ENCODE results near the gene PTPN14. TPM values are rescaled to one million over a fixed set of nuclear protein-coding genes. Genes with fewer than 3 reads are reported as not detected.

Gene PTPN14
- total RNA-seq, 1 experiment from 2014 or later, result 37.5 TPM

GRCh38 chr1:214318956-214319736 lies 232.3 kb downstream of the PTPN14 start:
- Histone ChIP-seq H3K27ac (ENCODE audit: low read depth, low read length) (no peak overlapping the region), H3K27me3 (ENCODE audit: insufficient read depth, low read length) (no peaks in the 10 kb centered on the region)
- CTCF ChIA-PET, result interaction anchor here (0.8 to 2.3 kb wide), 3 partner anchors 9 to 105 kb away, joined by 3 to 8 read pairs (median 5); no protein-coding TSS in a partner anchor

More at GRCh38 chr1:214318956-214319736, 232.3 kb downstream of the PTPN14 start:
- no peak for ATAC-seq
- H3K9me3 ChIP-seq (ENCODE audit: control insufficient read depth in 1 of 2, insufficient read depth in 1 of 2, low read depth in 1 of 2, low read length in 2 of 2), result no peaks in the 10 kb centered on the region
- no peaks in the 10 kb centered on the region for H3K79me2 ChIP-seq (ENCODE audit: insufficient read depth, low read length)
- TF ChIP-seq FOSL1 (IDR thresholded peaks at IDR 0.05; ENCODE audit: low read depth) (no peak), ZFX (IDR thresholded peaks at IDR 0.05) (no peak), POLR2AphosphoS5 (IDR thresholded peaks at IDR 0.05; ENCODE audit: low read depth, low read length) (no peak), EZH2 (IDR thresholded peaks at IDR 0.05) (no peak), SIN3A (IDR thresholded peaks at IDR 0.05; ENCODE audit: low read depth) (no peak), YY1 (IDR thresholded peaks at IDR 0.05; ENCODE audit: extremely low read depth, insufficient replicate concordance, low read depth, low read length) (no peak), CBX3 (IDR thresholded peaks at IDR 0.05; ENCODE audit: low read depth) (no peak), REST (IDR thresholded peaks at IDR 0.05; ENCODE audit: low read depth) (no peak), RAD21 (IDR thresholded peaks at IDR 0.05; ENCODE audit: low read depth) (no peak), EGR1 (IDR thresholded peaks at IDR 0.05; ENCODE audit: low read depth) (no peak), CTCF (IDR thresholded peaks at IDR 0.05 in 2 of 3, conservative IDR thresholded peaks at IDR 0.05 in 1 of 3; ENCODE audit: borderline replicate concordance in 1 of 3, insufficient read depth in 1 of 3, low read depth in 2 of 3, low read length in 2 of 3) (no peak), POLR2A (IDR thresholded peaks at IDR 0.05; ENCODE audit: borderline replicate concordance, extremely low read depth, insufficient read depth, insufficient read length) (no peak), JUND (IDR thresholded peaks at IDR 0.05) (no peak), ELF1 (IDR thresholded peaks at IDR 0.05; ENCODE audit: borderline replicate concordance, low read depth) (no peak), CEBPB (IDR thresholded peaks at IDR 0.05; ENCODE audit: low read depth) (no peak)
- TF ChIP-seq, protein P1, sequence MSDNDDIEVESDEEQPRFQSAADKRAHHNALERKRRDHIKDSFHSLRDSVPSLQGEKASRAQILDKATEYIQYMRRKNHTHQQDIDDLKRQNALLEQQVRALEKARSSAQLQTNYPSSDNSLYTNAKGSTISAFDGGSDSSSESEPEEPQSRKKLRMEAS (IDR thresholded peaks at IDR 0.05), result no peak
- no peaks in the 10 kb centered on the region for H3K4me1 ChIP-seq (ENCODE audit: control insufficient read depth in 1 of 2, insufficient read depth in 2 of 2, low read length in 2 of 2)
- RAD21 ChIA-PET (ENCODE audit: low non-redundant PET in 1 of 2, low total read pairs in 2 of 2, uncharacterized antibody in 2 of 2, unreplicated experiment in 2 of 2), result no interaction called here
- no peaks in the 10 kb centered on the region for H3K9me2 ChIP-seq (ENCODE audit: insufficient read depth)
- no peaks in the 10 kb centered on the region for H4K20me1 ChIP-seq (ENCODE audit: insufficient read depth)
- no peak overlapping the region for H3K4me2 ChIP-seq (ENCODE audit: low read length)
- DNase-seq (ENCODE audit: low read depth, low spot score), result no peak
- H3K9ac ChIP-seq (ENCODE audit: low read length), result no peak overlapping the region
- no TSS peak for BruUV-seq (replicated peaks)
- H3K36me3 ChIP-seq (ENCODE audit: control insufficient read depth in 1 of 2, insufficient read depth in 2 of 2, low read length in 2 of 2), result no peaks in the 10 kb centered on the region
- H3K4me3 ChIP-seq (replicated peaks in 1 of 2; ENCODE audit: low read depth in 1 of 2, low read length in 2 of 2), result no peak overlapping the region
- no peak overlapping the region for H2AFZ ChIP-seq (ENCODE audit: low read depth, low read length, poor library complexity, severe bottlenecking)
- POLR2A ChIA-PET, result no interaction called here
- intact Hi-C loops (cut with micrococcal nuclease), result no loop called here
